Sigmoid colon (tissue), 7 donors: ENCODE measurements around the gene ITPA. TPM values are rescaled to one million over a fixed set of nuclear protein-coding genes. Genes with fewer than 3 reads are reported as not detected.

Experiments used
- DNase-seq: peaks from one replicate; pipeline ENCODE4 v3.0.0-alpha.2; 2019
- H3K27ac ChIP-seq, 4 donors: fragments of 200-600 bp; sonication (generic); one replicate each; pipeline ENCODE4 v1.5.1; 2016 to 2019; ENCODE audit warnings: mild to moderate bottlenecking in 1 of 4
- H3K27me3 ChIP-seq, 3 donors: fragments of 200-600 bp; sonication (generic); one replicate each; pipeline ENCODE4 v1.5.1; 2019; ENCODE audit warnings: mild to moderate bottlenecking in 1 of 3
- H3K36me3 ChIP-seq, 4 donors: fragments of 200-600 bp; sonication (generic); one replicate each; pipeline ENCODE4 v1.5.1; 2016 to 2019
- H3K4me1 ChIP-seq, 4 donors: fragments of 200-600 bp; sonication (generic); one replicate each; pipeline ENCODE4 v1.5.1; 2017 to 2019
- H3K4me3 ChIP-seq, 4 donors: fragments of 200-600 bp; sonication (generic); one replicate each; pipeline ENCODE4 v1.5.1; 2017 to 2019; ENCODE audit warnings: mild to moderate bottlenecking in 2 of 4, moderate library complexity in 1 of 4
- H3K9me3 ChIP-seq, 4 donors: fragments of 200-600 bp in 3 of 4; sonication (generic) in 3 of 4; one replicate each; pipeline versions ENCODE4 v1.5.1 to v1.6.1; 2013 to 2019
- EP300 ChIP-seq, 4 donors: sonication (generic); formaldehyde crosslinking; IDR thresholded peaks; one replicate each; pipeline ENCODE4 v1.6.1; 2017; ENCODE audit warnings: antibody characterized with exemption in 4 of 4
- POLR2A ChIP-seq, 2 donors: fragments of 450-650 bp; IDR thresholded peaks; one replicate each; pipeline ENCODE4 v1.6.1; 2016; ENCODE audit warnings: antibody characterized with exemption in 2 of 2, mild to moderate bottlenecking in 2 of 2, moderate library complexity in 2 of 2
- POLR2AphosphoS5 ChIP-seq, 4 donors: sonication (generic); formaldehyde crosslinking; IDR thresholded peaks; one replicate each; pipeline ENCODE4 v1.6.1; 2017; ENCODE audit warnings: antibody characterized with exemption in 4 of 4
- WGBS, 2 donors: extraction: QIAGEN DNeasy Blood & Tissue Kit; methylation state at CpG; one replicate each; pipeline ENCODE4 v1.1.7; 2013; 5-methylcytosine and 5-hydroxymethylcytosine counted together
- intact Hi-C: fragments of 100-400 bp; cut with DNase I; formaldehyde crosslinking; loops from one replicate; pipeline ENCODE4 v1.15.1; 2023
- polyA plus RNA-seq, 3 donors: library from polyadenylated mRNA; stranded (reverse); fragments of 200-250 nt; gene quantifications; one replicate each; pipeline ENCODE4 v1.2.3, GENCODE V29; 2013
- total RNA-seq, 4 donors: library from RNA; depleted of rRNA; stranded (reverse); fragments of >200 nt; gene quantifications; one replicate each; pipeline ENCODE4 v1.1.0, GENCODE V29; 2016
- TF ChIP-seq, protein P1 (sequence below), 4 experiments: fragments of 450-650 bp in 3 of 4; fragments of 200-600 bp in 1 of 4; IDR thresholded peaks; one replicate each; pipeline ENCODE4 v1.5.1; 2016 to 2019; ENCODE audit warnings: antibody characterized with exemption in 4 of 4, mild to moderate bottlenecking in 3 of 4, moderate library complexity in 2 of 4
- donor health status: healthy with polysubstance abuse.
- donor health status: Bipolar disorder and iron deficiency.
- donor health status: healthy.

ITPA gene
- total and polyA plus RNA-seq, 7 donors, result 17.1 to 92.5 (median 31.7) TPM

DNA sequence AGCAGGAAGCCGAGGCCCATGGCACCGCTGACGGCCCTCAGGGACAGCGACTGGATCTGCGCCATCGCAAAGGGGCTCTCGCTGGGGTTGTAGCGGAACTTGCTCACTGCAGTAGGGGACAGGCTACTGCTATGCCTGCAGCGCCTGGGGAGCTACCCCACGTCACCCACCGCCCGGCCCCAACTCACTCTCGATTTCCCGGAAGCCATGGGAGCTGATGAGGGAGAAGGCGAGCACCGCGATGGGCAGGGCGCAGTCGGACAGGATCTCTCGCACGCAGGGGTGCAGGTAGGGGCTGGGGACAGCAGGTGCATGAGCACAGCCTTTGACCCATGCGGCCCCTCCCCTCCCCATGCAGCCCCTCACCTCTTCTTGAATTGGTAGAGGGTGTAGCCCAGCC, 19.9 kb downstream of the ITPA start:
- 94% methylated on average over 22 of the region's 22 CpGs for WGBS, 2 donors
- H3K27ac ChIP-seq, result no peak overlapping the region
- TF ChIP-seq EP300 (IDR thresholded peaks at IDR 0.05), result no peak
- TF ChIP-seq POLR2AphosphoS5 (IDR thresholded peaks at IDR 0.05), result no peak
- no peak for TF ChIP-seq POLR2A (IDR thresholded peaks at IDR 0.05)
- TF ChIP-seq, protein P1, sequence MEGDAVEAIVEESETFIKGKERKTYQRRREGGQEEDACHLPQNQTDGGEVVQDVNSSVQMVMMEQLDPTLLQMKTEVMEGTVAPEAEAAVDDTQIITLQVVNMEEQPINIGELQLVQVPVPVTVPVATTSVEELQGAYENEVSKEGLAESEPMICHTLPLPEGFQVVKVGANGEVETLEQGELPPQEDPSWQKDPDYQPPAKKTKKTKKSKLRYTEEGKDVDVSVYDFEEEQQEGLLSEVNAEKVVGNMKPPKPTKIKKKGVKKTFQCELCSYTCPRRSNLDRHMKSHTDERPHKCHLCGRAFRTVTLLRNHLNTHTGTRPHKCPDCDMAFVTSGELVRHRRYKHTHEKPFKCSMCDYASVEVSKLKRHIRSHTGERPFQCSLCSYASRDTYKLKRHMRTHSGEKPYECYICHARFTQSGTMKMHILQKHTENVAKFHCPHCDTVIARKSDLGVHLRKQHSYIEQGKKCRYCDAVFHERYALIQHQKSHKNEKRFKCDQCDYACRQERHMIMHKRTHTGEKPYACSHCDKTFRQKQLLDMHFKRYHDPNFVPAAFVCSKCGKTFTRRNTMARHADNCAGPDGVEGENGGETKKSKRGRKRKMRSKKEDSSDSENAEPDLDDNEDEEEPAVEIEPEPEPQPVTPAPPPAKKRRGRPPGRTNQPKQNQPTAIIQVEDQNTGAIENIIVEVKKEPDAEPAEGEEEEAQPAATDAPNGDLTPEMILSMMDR (IDR thresholded peaks at IDR 0.05), result no peak
- peaks cover 0 to 14% (median 0%) of the 10 kb centered on the region in 4 donors for H3K36me3 ChIP-seq
- H3K4me1 ChIP-seq, result no peaks in the 10 kb centered on the region
- DNase-seq, result no peak
- no peaks in the 10 kb centered on the region for H3K9me3 ChIP-seq
- H3K27me3 ChIP-seq, result no peaks in the 10 kb centered on the region
- intact Hi-C loops, result no loop called here
- no peak overlapping the region for H3K4me3 ChIP-seq

DNA sequence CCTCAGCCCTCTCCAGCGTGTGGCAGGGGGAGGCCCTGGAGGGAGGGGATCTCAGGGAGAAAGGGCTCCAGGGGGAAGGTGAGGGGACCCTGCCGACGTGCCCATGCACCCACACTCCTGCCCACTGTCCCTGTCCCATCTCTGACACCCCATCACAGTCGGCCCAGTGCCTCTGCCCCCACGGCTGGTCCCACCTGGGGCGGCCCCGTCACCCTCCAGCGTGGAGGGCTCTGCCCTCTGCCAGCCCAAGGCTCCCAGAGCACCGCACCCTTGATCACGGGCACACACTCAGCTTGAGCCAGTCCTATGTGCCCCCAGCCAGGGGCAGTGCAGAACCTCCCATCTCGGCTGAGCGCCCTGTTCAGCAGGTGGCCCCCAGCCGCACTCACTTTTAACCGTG, 20.5 kb downstream of the ITPA start:
- Histone ChIP-seq H3K4me3 (no peak overlapping the region), H3K27me3 (no peaks in the 10 kb centered on the region), H3K36me3 (peaks cover 0 to 7% (median 0%) of the 10 kb centered on the region in 4 donors), H3K4me1 (no peaks in the 10 kb centered on the region), H3K27ac (no peak overlapping the region), H3K9me3 (no peaks in the 10 kb centered on the region)
- TF ChIP-seq POLR2A (IDR thresholded peaks at IDR 0.05) (no peak), EP300 (IDR thresholded peaks at IDR 0.05) (no peak), POLR2AphosphoS5 (IDR thresholded peaks at IDR 0.05) (no peak)
- TF ChIP-seq, protein P1 (IDR thresholded peaks at IDR 0.05), result no peak
- 85 to 93% methylated on average over 14 of the region's 14 CpGs for WGBS, 2 donors
- DNase-seq, result no peak
- intact Hi-C loops, result no loop called here

GRCh38 chr20:3231116-3231515, 21.8 kb downstream of the ITPA start:
- no peaks in the 10 kb centered on the region for H3K9me3 ChIP-seq
- peaks cover 0 to 4% (median 0%) of the 10 kb centered on the region in 4 donors for H3K36me3 ChIP-seq
- WGBS, 2 donors, result 93 to 95% methylated on average over 21 of the region's 21 CpGs
- TF ChIP-seq, protein P1 (IDR thresholded peaks at IDR 0.05), result no peak
- H3K4me1 ChIP-seq, result no peaks in the 10 kb centered on the region
- H3K4me3 ChIP-seq, result no peak overlapping the region
- DNase-seq, result no peak
- H3K27me3 ChIP-seq, result peaks cover 0 to 9% (median 9%) of the 10 kb centered on the region in 3 donors
- H3K27ac ChIP-seq, result no peak overlapping the region
- intact Hi-C loops, result no loop called here

- 86 to 91% methylated on average over 15 of the region's 15 CpGs for WGBS, 2 donors
- Histone ChIP-seq H3K4me1 (no peaks in the 10 kb centered on the region), H3K27me3 (peaks cover 1 to 19% (median 17%) of the 10 kb centered on the region in 3 donors), H3K36me3 (peaks cover 0 to under 1% (median 0%) of the 10 kb centered on the region in 4 donors), H3K27ac (no peak overlapping the region), H3K4me3 (no peak overlapping the region), H3K9me3 (no peaks in the 10 kb centered on the region)
- TF ChIP-seq EP300 (IDR thresholded peaks at IDR 0.05) (no peak), POLR2A (IDR thresholded peaks at IDR 0.05) (no peak), POLR2AphosphoS5 (IDR thresholded peaks at IDR 0.05) (no peak)
- TF ChIP-seq, protein P1 (IDR thresholded peaks at IDR 0.05), result no peak
- DNase-seq, result no peak
- intact Hi-C loops, result no loop called here
Observed at GRCh38 chr20:3231889-3232588, 22.7 kb downstream of the ITPA start.
